ENCODE results near the gene CILP2. TPM values are rescaled to one million over a fixed set of nuclear protein-coding genes. Genes with fewer than 3 reads are reported as not detected.

The CILP2 gene
- total RNA-seq, 1 donor from 2014 or later, result 11.0 TPM

DNA sequence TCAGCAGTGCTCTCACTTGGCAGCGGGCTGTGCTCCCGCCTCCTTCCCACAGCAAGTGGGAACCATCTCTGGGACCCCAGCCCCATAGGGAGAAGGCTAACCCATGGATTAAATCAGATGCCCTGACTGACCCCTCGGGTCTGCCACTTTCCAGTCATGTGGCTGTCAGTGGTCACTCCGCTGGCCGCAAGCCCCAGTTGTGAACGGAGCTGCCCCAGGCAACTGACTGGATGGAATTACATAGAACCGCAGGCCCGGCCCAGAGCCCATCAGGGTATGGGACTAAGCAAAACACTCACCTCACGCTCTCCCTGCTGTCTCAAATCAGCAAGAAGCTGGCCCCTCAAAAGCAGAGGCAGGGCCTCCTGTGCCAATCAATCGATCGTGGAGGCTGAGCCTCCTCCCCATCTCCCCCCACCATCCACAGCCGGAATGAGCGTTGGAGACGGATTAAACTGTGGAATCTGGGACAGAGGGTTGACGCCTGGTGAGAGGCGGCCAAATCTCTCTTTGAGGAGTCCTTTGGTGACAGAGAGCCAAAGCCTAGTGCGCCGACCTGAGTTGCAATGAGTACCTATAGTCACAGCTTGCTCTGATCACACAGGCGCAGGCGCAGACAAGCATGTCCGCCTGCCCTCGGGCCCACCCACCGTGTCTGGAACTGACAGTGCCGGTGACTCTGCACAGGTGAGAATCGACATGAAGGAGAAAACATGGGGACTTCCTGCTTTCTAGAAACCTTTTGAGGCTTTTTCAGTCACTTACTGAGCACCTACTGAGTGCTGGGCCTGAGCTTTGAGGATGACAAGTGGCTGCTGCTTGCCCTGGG lies 41.7 kb downstream of the CILP2 start:
- H3K27me3 ChIP-seq (ENCODE audit: control insufficient read depth in 3 of 3, insufficient read depth in 3 of 3, low read length in 3 of 3), result no peaks in the 10 kb centered on the region
- no peaks in the 10 kb centered on the region for H3K4me1 ChIP-seq (ENCODE audit: control insufficient read depth in 3 of 3, insufficient read depth in 3 of 3, low read length in 3 of 3)
- no peak overlapping the region for H3K9ac ChIP-seq (ENCODE audit: low read depth in 1 of 3, low read length in 3 of 3)
- H3K27ac ChIP-seq (ENCODE audit: low read depth, low read length), result no peak overlapping the region
- no peaks in the 10 kb centered on the region for H3K36me3 ChIP-seq (ENCODE audit: control insufficient read depth in 3 of 3, insufficient read depth in 3 of 3, low read length in 3 of 3)
- no peak overlapping the region for H3K4me3 ChIP-seq (ENCODE audit: low read length in 3 of 3)
- no peaks in the 10 kb centered on the region for H3K9me3 ChIP-seq (ENCODE audit: control insufficient read depth in 3 of 3, low read length in 3 of 3)

DNA sequence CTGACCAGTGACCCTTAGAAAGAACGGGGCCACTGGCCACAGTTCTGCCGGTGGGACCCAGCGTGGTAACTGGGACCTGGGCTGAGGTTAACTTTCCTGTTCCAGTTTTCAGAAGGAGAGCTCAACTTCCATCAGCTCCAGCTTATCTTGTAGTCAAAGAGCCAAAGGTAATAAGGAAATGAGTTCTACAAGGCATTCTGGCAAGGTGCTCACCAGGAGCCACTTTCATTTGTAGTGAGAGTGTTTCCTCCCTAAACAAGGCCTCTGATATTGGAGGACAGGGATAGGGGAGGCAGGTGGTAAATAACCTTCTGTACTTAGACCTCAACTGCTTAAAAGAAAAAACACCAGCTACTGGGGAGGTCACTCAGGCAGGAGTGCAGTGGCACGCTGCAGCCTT lies 42.4 kb downstream of the CILP2 start:
- Histone ChIP-seq H3K4me3 (ENCODE audit: low read length in 3 of 3) (no peak overlapping the region), H3K27me3 (ENCODE audit: control insufficient read depth in 3 of 3, insufficient read depth in 3 of 3, low read length in 3 of 3) (no peaks in the 10 kb centered on the region), H3K9ac (ENCODE audit: low read depth in 1 of 3, low read length in 3 of 3) (no peak overlapping the region), H3K36me3 (ENCODE audit: control insufficient read depth in 3 of 3, insufficient read depth in 3 of 3, low read length in 3 of 3) (no peaks in the 10 kb centered on the region), H3K4me1 (ENCODE audit: control insufficient read depth in 3 of 3, insufficient read depth in 3 of 3, low read length in 3 of 3) (no peaks in the 10 kb centered on the region), H3K27ac (ENCODE audit: low read depth, low read length) (no peak overlapping the region), H3K9me3 (ENCODE audit: control insufficient read depth in 3 of 3, low read length in 3 of 3) (no peaks in the 10 kb centered on the region)

DNA sequence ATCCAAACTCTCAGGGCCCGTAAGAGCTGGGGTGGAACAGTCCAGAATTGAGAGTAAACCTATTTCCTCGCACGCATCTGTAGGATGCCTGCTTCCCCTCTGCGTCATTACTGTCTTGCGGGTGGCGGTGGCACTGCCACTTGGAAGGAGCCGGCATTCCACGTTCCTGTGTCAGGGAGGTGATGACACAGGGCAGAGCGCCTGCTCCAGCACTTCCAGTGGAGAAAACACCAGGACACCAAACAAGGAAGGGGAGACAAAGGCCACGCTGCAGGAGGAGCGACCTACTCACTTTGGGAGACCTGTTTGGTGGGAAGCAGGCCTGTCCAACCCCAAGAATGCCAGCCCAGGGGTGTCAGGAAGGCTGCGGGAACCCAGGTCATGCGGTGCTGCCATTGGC lies 43.3 kb downstream of the CILP2 start:
- no peaks in the 10 kb centered on the region for H3K9me3 ChIP-seq (ENCODE audit: control insufficient read depth in 3 of 3, low read length in 3 of 3)
- H3K27me3 ChIP-seq (ENCODE audit: control insufficient read depth in 3 of 3, insufficient read depth in 3 of 3, low read length in 3 of 3), result no peaks in the 10 kb centered on the region
- no peak overlapping the region for H3K27ac ChIP-seq (ENCODE audit: low read depth, low read length)
- no peaks in the 10 kb centered on the region for H3K36me3 ChIP-seq (ENCODE audit: control insufficient read depth in 3 of 3, insufficient read depth in 3 of 3, low read length in 3 of 3)
- no peak overlapping the region for H3K4me3 ChIP-seq (ENCODE audit: low read length in 3 of 3)
- no peaks in the 10 kb centered on the region for H3K4me1 ChIP-seq (ENCODE audit: control insufficient read depth in 3 of 3, insufficient read depth in 3 of 3, low read length in 3 of 3)
- H3K9ac ChIP-seq (ENCODE audit: low read depth in 1 of 3, low read length in 3 of 3), result no peak overlapping the region

DNA sequence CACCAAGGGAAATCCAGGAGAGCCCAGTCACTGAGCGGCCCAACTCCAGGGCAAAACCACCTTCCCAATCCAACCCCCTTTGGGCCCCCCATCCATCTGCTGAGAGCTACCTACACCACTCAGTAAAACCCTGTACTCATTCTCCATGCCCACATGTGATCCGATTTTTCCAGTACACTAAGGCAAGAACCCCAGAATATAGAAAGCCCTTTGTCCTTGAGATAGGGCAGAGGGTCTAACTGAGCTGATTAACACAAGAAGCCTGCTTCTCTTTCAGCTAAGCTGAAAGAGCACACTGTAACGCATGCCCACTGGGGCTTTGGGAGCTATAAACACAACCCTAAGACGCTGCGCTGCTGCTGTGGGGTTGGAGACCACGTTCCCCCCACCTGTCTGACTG lies 44.4 kb downstream of the CILP2 start:
- Histone ChIP-seq H3K9me3 (ENCODE audit: control insufficient read depth in 3 of 3, low read length in 3 of 3) (no peaks in the 10 kb centered on the region), H3K4me1 (ENCODE audit: control insufficient read depth in 3 of 3, insufficient read depth in 3 of 3, low read length in 3 of 3) (no peaks in the 10 kb centered on the region), H3K27ac (ENCODE audit: low read depth, low read length) (no peak overlapping the region), H3K4me3 (ENCODE audit: low read length in 3 of 3) (no peak overlapping the region), H3K9ac (ENCODE audit: low read depth in 1 of 3, low read length in 3 of 3) (no peak overlapping the region), H3K27me3 (ENCODE audit: control insufficient read depth in 3 of 3, insufficient read depth in 3 of 3, low read length in 3 of 3) (no peaks in the 10 kb centered on the region), H3K36me3 (ENCODE audit: control insufficient read depth in 3 of 3, insufficient read depth in 3 of 3, low read length in 3 of 3) (no peaks in the 10 kb centered on the region)

DNA sequence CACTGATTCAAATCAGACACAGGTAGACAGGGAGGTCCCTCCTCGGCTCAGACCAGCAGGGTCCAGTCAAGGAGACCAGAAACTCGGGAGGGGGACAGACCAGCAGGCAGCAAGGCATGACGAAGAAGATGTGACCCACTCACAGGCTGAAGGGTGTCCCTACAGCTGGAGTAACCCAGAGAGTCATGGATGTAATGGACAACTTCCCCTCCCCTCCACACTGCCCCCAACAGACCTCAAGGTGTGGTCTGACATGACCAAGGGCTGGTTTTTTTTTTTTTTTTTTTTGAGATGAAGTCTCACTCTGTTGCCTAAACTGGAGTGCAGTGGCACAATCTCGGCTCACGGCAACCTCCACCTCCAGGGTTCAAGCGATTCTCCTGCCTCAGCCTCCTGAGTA lies 46.3 kb downstream of the CILP2 start:
- Histone ChIP-seq H3K9ac (ENCODE audit: low read depth in 1 of 3, low read length in 3 of 3) (no peak overlapping the region), H3K4me1 (ENCODE audit: control insufficient read depth in 3 of 3, insufficient read depth in 3 of 3, low read length in 3 of 3) (no peaks in the 10 kb centered on the region), H3K27me3 (ENCODE audit: control insufficient read depth in 3 of 3, insufficient read depth in 3 of 3, low read length in 3 of 3) (no peaks in the 10 kb centered on the region), H3K4me3 (ENCODE audit: low read length in 3 of 3) (no peak overlapping the region), H3K27ac (ENCODE audit: low read depth, low read length) (no peak overlapping the region), H3K36me3 (ENCODE audit: control insufficient read depth in 3 of 3, insufficient read depth in 3 of 3, low read length in 3 of 3) (no peaks in the 10 kb centered on the region), H3K9me3 (ENCODE audit: control insufficient read depth in 3 of 3, low read length in 3 of 3) (no peaks in the 10 kb centered on the region)

DNA sequence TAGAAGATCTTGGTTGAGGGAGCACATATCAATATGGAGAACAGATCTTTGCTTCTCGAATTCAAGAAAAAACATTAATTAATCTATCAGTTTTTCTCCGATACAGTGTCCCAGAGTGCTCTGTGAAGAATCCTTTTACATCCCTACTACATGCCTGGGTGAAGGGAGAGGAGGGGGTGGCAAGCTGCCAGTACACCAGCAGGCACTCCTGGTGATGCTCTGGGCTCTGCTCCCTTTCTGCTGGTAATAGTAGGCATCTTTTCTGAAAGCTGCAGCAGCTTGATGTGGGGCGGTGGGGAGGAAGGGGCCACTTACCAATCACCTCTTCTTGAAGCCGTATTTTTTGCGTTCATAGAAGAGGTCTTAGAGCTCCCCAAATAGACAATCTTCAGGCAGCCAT lies 49.7 kb downstream of the CILP2 start:
- no peaks in the 10 kb centered on the region for H3K27me3 ChIP-seq (ENCODE audit: control insufficient read depth in 3 of 3, insufficient read depth in 3 of 3, low read length in 3 of 3)
- no peak overlapping the region for H3K9ac ChIP-seq (ENCODE audit: low read depth in 1 of 3, low read length in 3 of 3)
- H3K4me3 ChIP-seq (ENCODE audit: low read length in 3 of 3), result no peak overlapping the region
- no peaks in the 10 kb centered on the region for H3K9me3 ChIP-seq (ENCODE audit: control insufficient read depth in 3 of 3, low read length in 3 of 3)
- H3K27ac ChIP-seq (ENCODE audit: low read depth, low read length), result no peak overlapping the region
- no peaks in the 10 kb centered on the region for H3K36me3 ChIP-seq (ENCODE audit: control insufficient read depth in 3 of 3, insufficient read depth in 3 of 3, low read length in 3 of 3)
- H3K4me1 ChIP-seq (ENCODE audit: control insufficient read depth in 3 of 3, insufficient read depth in 3 of 3, low read length in 3 of 3), result peaks cover 0 to 8% (median 3%) of the 10 kb centered on the region in 3 donors

DNA sequence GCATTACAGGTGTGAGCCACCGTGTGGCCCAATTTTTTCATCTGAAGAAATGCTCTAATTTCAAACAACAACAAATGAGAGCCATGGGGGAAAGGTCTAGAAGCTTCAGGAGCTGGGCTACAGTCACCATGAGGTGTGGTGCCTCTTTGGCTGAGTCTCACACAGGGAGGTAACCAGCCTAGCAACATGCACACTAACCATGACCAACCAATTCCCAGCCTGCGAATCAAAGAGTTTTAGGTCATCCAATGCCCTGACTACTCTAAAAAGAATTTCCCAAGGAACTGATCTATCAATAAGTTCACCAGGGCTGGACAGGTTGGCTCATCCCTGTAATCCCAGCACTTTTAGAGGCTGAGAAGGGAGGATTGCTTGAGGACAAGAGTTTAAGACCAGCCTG lies 50.5 kb downstream of the CILP2 start:
- Histone ChIP-seq H3K36me3 (ENCODE audit: control insufficient read depth in 3 of 3, insufficient read depth in 3 of 3, low read length in 3 of 3) (no peaks in the 10 kb centered on the region), H3K27ac (ENCODE audit: low read depth, low read length) (no peak overlapping the region), H3K27me3 (ENCODE audit: control insufficient read depth in 3 of 3, insufficient read depth in 3 of 3, low read length in 3 of 3) (no peaks in the 10 kb centered on the region), H3K4me1 (ENCODE audit: control insufficient read depth in 3 of 3, insufficient read depth in 3 of 3, low read length in 3 of 3) (peaks cover 0 to 8% (median 3%) of the 10 kb centered on the region in 3 donors), H3K9me3 (ENCODE audit: control insufficient read depth in 3 of 3, low read length in 3 of 3) (no peaks in the 10 kb centered on the region), H3K9ac (ENCODE audit: low read depth in 1 of 3, low read length in 3 of 3) (no peak overlapping the region), H3K4me3 (ENCODE audit: low read length in 3 of 3) (no peak overlapping the region)

DNA sequence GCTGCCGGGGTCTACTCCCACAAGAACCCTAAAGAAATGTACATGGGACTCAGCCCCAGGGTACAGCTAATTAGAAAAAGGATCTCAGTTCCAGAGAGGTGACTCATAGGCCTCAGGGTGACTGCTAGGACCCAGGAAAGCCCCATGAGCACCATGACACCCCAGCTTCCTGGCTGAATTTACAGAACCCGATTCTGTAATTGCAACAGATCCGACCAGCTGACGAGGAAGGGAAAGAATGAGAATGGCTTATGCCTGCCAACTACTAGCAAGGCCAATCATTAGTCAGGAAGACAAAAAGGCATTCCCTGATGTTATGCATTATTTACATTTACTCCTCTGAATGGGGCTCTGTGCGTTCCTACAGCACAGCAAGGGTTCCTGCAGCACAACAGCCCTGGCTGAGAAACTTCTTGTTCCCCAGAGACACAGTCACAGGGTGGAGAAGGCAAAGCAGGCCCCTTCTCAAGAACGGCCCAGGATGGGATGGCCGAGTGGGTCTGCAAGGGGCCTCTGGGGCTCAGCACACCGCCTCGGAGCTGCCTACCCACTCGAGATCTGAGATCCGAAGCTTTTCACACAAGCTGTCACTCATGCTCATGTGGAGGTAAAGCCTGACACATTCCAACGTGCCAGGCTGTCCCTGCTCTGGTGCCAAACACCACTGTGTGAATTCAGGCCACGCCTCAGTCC lies 53.2 kb downstream of the CILP2 start:
- no peak overlapping the region for H3K27ac ChIP-seq (ENCODE audit: low read depth, low read length)

DNA sequence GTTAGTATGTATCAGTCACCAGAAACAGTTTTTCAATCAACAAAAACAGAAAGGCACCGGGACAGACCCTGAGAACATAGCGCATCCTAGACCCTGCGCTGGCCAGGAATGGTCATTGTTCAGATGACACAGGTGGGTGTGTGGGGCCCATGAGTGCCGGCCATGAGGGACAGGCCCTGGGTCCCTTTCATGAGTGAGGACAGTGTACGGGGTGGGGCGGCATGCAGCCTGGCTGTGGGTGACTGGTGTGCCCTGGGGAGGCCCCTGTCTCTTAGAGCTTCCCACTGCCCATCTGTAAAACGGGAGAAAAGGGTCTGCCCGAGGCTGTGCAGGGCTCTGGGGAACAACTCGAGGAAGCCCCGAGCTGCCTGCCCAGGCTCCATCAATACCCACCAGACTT lies 54.6 kb downstream of the CILP2 start:
- Histone ChIP-seq H3K27me3 (ENCODE audit: control insufficient read depth in 3 of 3, insufficient read depth in 3 of 3, low read length in 3 of 3) (peaks cover 0 to 2% (median 0%) of the 10 kb centered on the region in 3 donors), H3K4me3 (ENCODE audit: low read length in 3 of 3) (no peak overlapping the region), H3K27ac (ENCODE audit: low read depth, low read length) (no peak overlapping the region), H3K9ac (ENCODE audit: low read depth in 1 of 3, low read length in 3 of 3) (no peak overlapping the region), H3K4me1 (ENCODE audit: control insufficient read depth in 3 of 3, insufficient read depth in 3 of 3, low read length in 3 of 3) (peaks cover 0 to 8% (median 6%) of the 10 kb centered on the region in 3 donors), H3K36me3 (ENCODE audit: control insufficient read depth in 3 of 3, insufficient read depth in 3 of 3, low read length in 3 of 3) (no peaks in the 10 kb centered on the region), H3K9me3 (ENCODE audit: control insufficient read depth in 3 of 3, low read length in 3 of 3) (no peaks in the 10 kb centered on the region)

More for the DNA sequence above, 53.2 kb downstream of the CILP2 start:
- peaks cover 0 to 2% (median 0%) of the 10 kb centered on the region in 3 donors for H3K27me3 ChIP-seq (ENCODE audit: control insufficient read depth in 3 of 3, insufficient read depth in 3 of 3, low read length in 3 of 3)
- no peak overlapping the region for H3K9ac ChIP-seq (ENCODE audit: low read depth in 1 of 3, low read length in 3 of 3)
- H3K4me1 ChIP-seq (ENCODE audit: control insufficient read depth in 3 of 3, insufficient read depth in 3 of 3, low read length in 3 of 3), result peaks cover 0 to 8% (median 6%) of the 10 kb centered on the region in 3 donors
- H3K36me3 ChIP-seq (ENCODE audit: control insufficient read depth in 3 of 3, insufficient read depth in 3 of 3, low read length in 3 of 3), result no peaks in the 10 kb centered on the region
- H3K9me3 ChIP-seq (ENCODE audit: control insufficient read depth in 3 of 3, low read length in 3 of 3), result no peaks in the 10 kb centered on the region
- H3K4me3 ChIP-seq (ENCODE audit: low read length in 3 of 3), result no peak overlapping the region

DNA sequence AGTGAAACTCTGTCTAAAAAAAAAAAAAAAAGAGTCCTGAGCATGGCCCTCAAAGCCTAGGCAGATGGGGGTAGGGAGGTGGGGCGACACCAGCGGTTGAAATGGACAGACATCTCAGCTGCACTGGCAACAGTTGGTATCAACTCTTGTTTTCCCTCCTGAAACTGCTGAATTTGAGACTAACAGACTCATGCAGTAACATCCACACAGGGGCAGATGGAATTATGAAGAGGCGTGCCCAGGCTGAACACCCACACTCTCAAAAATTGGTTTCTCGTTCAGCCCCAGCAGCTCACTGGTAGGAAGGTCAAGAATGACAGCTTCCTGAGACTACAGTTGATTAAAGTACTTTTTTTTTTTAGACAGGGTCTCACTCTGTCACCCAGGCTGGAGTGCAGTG lies 56.3 kb downstream of the CILP2 start:
- Histone ChIP-seq H3K4me1 (ENCODE audit: control insufficient read depth in 3 of 3, insufficient read depth in 3 of 3, low read length in 3 of 3) (peaks cover 0 to 8% (median 6%) of the 10 kb centered on the region in 3 donors), H3K4me3 (ENCODE audit: low read length in 3 of 3) (no peak overlapping the region), H3K36me3 (ENCODE audit: control insufficient read depth in 3 of 3, insufficient read depth in 3 of 3, low read length in 3 of 3) (no peaks in the 10 kb centered on the region), H3K27me3 (ENCODE audit: control insufficient read depth in 3 of 3, insufficient read depth in 3 of 3, low read length in 3 of 3) (peaks cover 0 to 2% (median 0%) of the 10 kb centered on the region in 3 donors), H3K27ac (ENCODE audit: low read depth, low read length) (no peak overlapping the region), H3K9me3 (ENCODE audit: control insufficient read depth in 3 of 3, low read length in 3 of 3) (no peaks in the 10 kb centered on the region), H3K9ac (ENCODE audit: low read depth in 1 of 3, low read length in 3 of 3) (no peak overlapping the region)

Measured in skeletal muscle tissue (tissue), 4 donors.